ENCODE data around the gene NTM.

NTM gene

DNA sequence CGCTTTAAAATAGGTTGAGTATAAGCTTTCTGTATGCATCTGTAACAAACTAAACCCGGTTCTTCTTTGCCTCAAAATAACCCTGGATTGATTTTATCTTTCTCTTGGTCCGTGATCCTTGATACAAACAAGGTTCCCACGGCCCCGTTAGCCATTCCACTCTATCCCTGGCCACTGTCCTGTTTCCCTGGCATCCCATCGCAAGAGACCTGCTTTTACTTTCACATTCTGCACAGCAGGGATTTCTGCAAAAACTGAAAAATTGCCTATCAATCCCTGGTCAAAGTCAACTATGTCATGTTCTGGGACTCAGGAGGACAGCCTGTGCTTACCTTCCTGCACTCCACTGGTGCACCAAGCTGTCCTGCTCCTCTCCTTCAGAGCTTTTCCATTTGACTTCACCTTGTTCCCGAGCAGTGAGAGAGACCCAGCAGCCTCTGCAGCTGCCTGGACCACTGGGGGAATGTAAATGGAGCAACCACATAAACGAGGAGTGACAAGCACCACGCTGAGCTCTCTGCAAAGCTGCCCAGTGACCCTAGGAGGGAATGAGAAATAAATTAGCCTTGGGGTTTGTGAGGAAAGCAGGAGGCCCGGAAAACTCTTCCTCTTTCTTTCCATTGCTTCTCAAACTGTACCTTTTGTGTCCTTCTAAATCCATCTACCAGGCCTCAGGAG is 175.9 kb downstream of the NTM start:
- H3K9ac ChIP-seq = no peak overlapping the region

DNA sequence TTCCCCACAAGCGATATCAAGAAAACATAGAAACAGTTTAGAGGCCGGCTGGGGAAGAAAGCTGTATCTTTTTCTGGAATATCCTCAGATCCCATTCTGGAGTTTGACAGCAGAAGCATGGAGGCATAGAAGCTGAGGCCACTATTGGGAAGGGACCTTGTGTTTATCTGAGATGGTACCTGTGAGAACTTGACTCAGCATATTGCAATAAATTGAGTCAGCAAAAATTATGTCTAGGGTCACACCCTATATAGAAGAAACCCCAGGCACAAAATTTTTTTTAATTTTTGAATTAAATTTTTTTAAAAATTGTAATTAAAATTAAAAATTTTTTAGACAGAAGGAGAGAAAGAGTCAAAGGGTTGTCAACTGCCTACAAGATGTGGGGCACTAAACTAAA is 178.7 kb downstream of the NTM start:
- Histone ChIP-seq H3K9me3 (ENCODE audit: control insufficient read depth, low read length) (no peaks in the 10 kb centered on the region), H3K4me3 (ENCODE audit: low read depth, low read length) (no peak overlapping the region), H3K4me2 (ENCODE audit: low read length) (no peak overlapping the region), H2AFZ (no peak overlapping the region), H3K27me3 (ENCODE audit: control insufficient read depth, insufficient read depth, low read length) (no peaks in the 10 kb centered on the region), H3K36me3 (ENCODE audit: control insufficient read depth, insufficient read depth, low read length) (no peaks in the 10 kb centered on the region), H3K9ac (no peak overlapping the region), H3K4me1 (no peaks in the 10 kb centered on the region), H3K27ac (no peak overlapping the region), H3K79me2 (no peaks in the 10 kb centered on the region)
- TF ChIP-seq, protein P1, sequence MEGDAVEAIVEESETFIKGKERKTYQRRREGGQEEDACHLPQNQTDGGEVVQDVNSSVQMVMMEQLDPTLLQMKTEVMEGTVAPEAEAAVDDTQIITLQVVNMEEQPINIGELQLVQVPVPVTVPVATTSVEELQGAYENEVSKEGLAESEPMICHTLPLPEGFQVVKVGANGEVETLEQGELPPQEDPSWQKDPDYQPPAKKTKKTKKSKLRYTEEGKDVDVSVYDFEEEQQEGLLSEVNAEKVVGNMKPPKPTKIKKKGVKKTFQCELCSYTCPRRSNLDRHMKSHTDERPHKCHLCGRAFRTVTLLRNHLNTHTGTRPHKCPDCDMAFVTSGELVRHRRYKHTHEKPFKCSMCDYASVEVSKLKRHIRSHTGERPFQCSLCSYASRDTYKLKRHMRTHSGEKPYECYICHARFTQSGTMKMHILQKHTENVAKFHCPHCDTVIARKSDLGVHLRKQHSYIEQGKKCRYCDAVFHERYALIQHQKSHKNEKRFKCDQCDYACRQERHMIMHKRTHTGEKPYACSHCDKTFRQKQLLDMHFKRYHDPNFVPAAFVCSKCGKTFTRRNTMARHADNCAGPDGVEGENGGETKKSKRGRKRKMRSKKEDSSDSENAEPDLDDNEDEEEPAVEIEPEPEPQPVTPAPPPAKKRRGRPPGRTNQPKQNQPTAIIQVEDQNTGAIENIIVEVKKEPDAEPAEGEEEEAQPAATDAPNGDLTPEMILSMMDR (IDR thresholded peaks at IDR 0.05) = no peak

More for the DNA sequence above, 175.9 kb downstream of the NTM start:
- TF ChIP-seq, protein P1 (IDR thresholded peaks at IDR 0.05) = no peak
- Histone ChIP-seq H3K4me3 (ENCODE audit: low read depth, low read length) (no peak overlapping the region), H2AFZ (peak overlapping the region; percentile 33), H3K4me2 (ENCODE audit: low read length) (no peak overlapping the region), H3K27ac (no peak overlapping the region), H3K9me3 (ENCODE audit: control insufficient read depth, low read length) (no peaks in the 10 kb centered on the region), H3K36me3 (ENCODE audit: control insufficient read depth, insufficient read depth, low read length) (no peaks in the 10 kb centered on the region), H3K27me3 (ENCODE audit: control insufficient read depth, insufficient read depth, low read length) (no peaks in the 10 kb centered on the region), H3K4me1 (no peaks in the 10 kb centered on the region), H3K79me2 (no peaks in the 10 kb centered on the region)

- H3K27ac ChIP-seq = no peak overlapping the region
- no peaks in the 10 kb centered on the region for H3K27me3 ChIP-seq (ENCODE audit: control insufficient read depth, insufficient read depth, low read length)
- no peak overlapping the region for H2AFZ ChIP-seq
- H3K9ac ChIP-seq = no peak overlapping the region
- H3K9me3 ChIP-seq (ENCODE audit: control insufficient read depth, low read length) = no peaks in the 10 kb centered on the region
- H3K36me3 ChIP-seq (ENCODE audit: control insufficient read depth, insufficient read depth, low read length) = no peaks in the 10 kb centered on the region
- H3K4me3 ChIP-seq (ENCODE audit: low read depth, low read length) = no peak overlapping the region
- no peaks in the 10 kb centered on the region for H3K4me1 ChIP-seq
- H3K79me2 ChIP-seq = no peaks in the 10 kb centered on the region
- TF ChIP-seq, protein P1 (IDR thresholded peaks at IDR 0.05) = no peak
- no peak overlapping the region for H3K4me2 ChIP-seq (ENCODE audit: low read length)
Observed at GRCh38 chr11:131549770-131550169, 179.4 kb downstream of the NTM start.

GRCh38 chr11:131560287-131560686 is 189.9 kb downstream of the NTM start:
- Histone ChIP-seq H3K27me3 (ENCODE audit: control insufficient read depth, insufficient read depth, low read length) (no peaks in the 10 kb centered on the region), H3K4me2 (ENCODE audit: low read length) (no peak overlapping the region), H3K79me2 (no peaks in the 10 kb centered on the region), H3K36me3 (ENCODE audit: control insufficient read depth, insufficient read depth, low read length) (no peaks in the 10 kb centered on the region), H3K27ac (no peak overlapping the region), H3K9me3 (ENCODE audit: control insufficient read depth, low read length) (no peaks in the 10 kb centered on the region), H2AFZ (no peak overlapping the region), H3K9ac (no peak overlapping the region), H3K4me3 (ENCODE audit: low read depth, low read length) (no peak overlapping the region), H3K4me1 (no peaks in the 10 kb centered on the region)
- TF ChIP-seq, protein P1 (IDR thresholded peaks at IDR 0.05) = no peak

GRCh38 chr11:131561501-131561900 is 191.1 kb downstream of the NTM start:
- Histone ChIP-seq H3K4me2 (ENCODE audit: low read length) (no peak overlapping the region), H3K36me3 (ENCODE audit: control insufficient read depth, insufficient read depth, low read length) (no peaks in the 10 kb centered on the region), H3K79me2 (no peaks in the 10 kb centered on the region), H3K9ac (no peak overlapping the region), H3K27me3 (ENCODE audit: control insufficient read depth, insufficient read depth, low read length) (no peaks in the 10 kb centered on the region), H3K4me3 (ENCODE audit: low read depth, low read length) (no peak overlapping the region), H3K27ac (no peak overlapping the region), H3K9me3 (ENCODE audit: control insufficient read depth, low read length) (no peaks in the 10 kb centered on the region), H3K4me1 (no peaks in the 10 kb centered on the region), H2AFZ (no peak overlapping the region)
- TF ChIP-seq, protein P1 (IDR thresholded peaks at IDR 0.05) = no peak

Data from parathyroid adenoma (tissue), 2 donors.